Measurements from ENCODE around the gene IGF2BP1. TPM values are rescaled to one million over a fixed set of nuclear protein-coding genes. Genes with fewer than 3 reads are reported as not detected.

The IGF2BP1 gene
- polyA plus RNA-seq, 1 of the 3 experiments (the other 2 are of a cell fraction), result 0.05 TPM

DNA sequence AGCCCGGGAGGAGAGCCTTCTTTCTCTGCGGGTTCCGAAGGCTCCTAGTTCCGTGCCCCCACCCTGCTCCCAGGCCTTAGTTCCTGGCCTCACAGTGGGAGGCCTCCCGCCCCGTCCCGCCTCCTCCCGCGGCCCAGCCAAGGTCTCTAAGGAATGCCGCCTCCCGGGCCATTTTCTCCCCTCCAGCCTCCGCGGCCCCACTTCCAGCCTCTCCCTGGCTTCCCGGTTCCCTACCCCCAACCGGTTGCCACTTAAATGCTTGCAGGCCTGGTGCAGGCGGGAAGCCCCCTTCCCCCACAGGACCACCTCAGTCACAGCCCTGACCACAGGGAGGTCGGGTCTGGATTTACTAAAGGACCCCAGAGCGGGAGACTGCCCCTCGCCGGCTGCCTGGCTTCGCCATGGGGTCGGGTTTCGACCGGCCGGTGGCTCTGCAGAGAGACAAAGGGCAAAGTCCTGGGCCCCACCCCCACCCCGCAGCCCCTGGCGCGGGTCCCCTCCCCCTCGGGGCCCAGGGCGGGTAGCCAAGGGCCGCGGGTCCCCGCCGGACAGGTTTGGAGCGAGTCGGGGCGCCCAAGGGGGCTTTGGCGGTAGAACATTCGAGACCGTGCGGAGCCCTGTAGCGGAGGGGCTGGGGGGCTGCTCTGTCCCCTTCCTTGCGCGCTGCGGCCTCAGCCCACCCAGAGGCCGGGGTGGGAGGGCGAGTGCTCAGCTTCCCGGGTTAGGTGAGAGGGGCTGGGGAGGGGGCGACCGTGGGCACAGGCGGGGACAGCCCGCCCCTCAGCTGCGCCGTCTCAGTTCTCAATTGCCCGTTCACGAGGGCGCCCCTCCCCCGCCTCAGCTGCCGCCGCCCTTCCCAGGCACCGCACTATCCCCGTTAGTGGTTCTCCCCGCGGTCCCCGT, 16.4 kb downstream of the IGF2BP1 start:
- H2AFZ ChIP-seq (ENCODE audit: low read depth), result no peak overlapping the region; the same call in 1 of the 2 replicates

More for the DNA sequence above, 16.4 kb downstream of the IGF2BP1 start:
- H3K4me2 ChIP-seq, result no peak overlapping the region
- no peak for DNase-seq
- H3K27ac ChIP-seq (ENCODE audit: low read depth in 2 of 2, low read length in 1 of 2), result no peak overlapping the region
- 13% methylated on average over 37 of the region's 65 CpGs for WGBS (ENCODE audit: low lambda C conversion rate)
- no peak overlapping the region for H3K4me3 ChIP-seq (ENCODE audit: low read depth in 2 of 2, low read length in 1 of 2)
- H3K9me2 ChIP-seq, result no peaks in the 10 kb centered on the region
- TF ChIP-seq, protein P1, sequence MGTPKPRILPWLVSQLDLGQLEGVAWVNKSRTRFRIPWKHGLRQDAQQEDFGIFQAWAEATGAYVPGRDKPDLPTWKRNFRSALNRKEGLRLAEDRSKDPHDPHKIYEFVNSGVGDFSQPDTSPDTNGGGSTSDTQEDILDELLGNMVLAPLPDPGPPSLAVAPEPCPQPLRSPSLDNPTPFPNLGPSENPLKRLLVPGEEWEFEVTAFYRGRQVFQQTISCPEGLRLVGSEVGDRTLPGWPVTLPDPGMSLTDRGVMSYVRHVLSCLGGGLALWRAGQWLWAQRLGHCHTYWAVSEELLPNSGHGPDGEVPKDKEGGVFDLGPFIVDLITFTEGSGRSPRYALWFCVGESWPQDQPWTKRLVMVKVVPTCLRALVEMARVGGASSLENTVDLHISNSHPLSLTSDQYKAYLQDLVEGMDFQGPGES (IDR thresholded peaks at IDR 0.05; ENCODE audit: low read depth, low read length), result no peak
- no peak for TF ChIP-seq YY1 (IDR thresholded peaks at IDR 0.05; ENCODE audit: low read depth)
- TF ChIP-seq, protein P2, sequence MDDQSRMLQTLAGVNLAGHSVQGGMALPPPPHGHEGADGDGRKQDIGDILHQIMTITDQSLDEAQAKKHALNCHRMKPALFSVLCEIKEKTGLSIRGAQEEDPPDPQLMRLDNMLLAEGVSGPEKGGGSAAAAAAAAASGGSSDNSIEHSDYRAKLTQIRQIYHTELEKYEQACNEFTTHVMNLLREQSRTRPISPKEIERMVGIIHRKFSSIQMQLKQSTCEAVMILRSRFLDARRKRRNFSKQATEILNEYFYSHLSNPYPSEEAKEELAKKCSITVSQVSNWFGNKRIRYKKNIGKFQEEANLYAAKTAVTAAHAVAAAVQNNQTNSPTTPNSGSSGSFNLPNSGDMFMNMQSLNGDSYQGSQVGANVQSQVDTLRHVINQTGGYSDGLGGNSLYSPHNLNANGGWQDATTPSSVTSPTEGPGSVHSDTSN (IDR thresholded peaks at IDR 0.05), result no peak
- no peak for TF ChIP-seq RFX5 (IDR thresholded peaks at IDR 0.05; ENCODE audit: low read length)
- TF ChIP-seq JUND (IDR thresholded peaks at IDR 0.05), result no peak
- no peak for TF ChIP-seq RXRA (IDR thresholded peaks at IDR 0.05; ENCODE audit: borderline replicate concordance, low read depth)
- TF ChIP-seq, protein P3, sequence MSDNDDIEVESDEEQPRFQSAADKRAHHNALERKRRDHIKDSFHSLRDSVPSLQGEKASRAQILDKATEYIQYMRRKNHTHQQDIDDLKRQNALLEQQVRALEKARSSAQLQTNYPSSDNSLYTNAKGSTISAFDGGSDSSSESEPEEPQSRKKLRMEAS (IDR thresholded peaks at IDR 0.05; ENCODE audit: low read depth), result no peak
- TF ChIP-seq, protein P4, sequence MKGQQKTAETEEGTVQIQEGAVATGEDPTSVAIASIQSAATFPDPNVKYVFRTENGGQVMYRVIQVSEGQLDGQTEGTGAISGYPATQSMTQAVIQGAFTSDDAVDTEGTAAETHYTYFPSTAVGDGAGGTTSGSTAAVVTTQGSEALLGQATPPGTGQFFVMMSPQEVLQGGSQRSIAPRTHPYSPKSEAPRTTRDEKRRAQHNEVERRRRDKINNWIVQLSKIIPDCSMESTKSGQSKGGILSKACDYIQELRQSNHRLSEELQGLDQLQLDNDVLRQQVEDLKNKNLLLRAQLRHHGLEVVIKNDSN (IDR thresholded peaks at IDR 0.05; ENCODE audit: borderline replicate concordance, low read depth), result no peak
- no peak for TF ChIP-seq SMC3 (IDR thresholded peaks at IDR 0.05; ENCODE audit: low read depth, low read length)
- no peak for TF ChIP-seq GABPA (IDR thresholded peaks at IDR 0.05; ENCODE audit: low read depth)
- TF ChIP-seq, protein P5, sequence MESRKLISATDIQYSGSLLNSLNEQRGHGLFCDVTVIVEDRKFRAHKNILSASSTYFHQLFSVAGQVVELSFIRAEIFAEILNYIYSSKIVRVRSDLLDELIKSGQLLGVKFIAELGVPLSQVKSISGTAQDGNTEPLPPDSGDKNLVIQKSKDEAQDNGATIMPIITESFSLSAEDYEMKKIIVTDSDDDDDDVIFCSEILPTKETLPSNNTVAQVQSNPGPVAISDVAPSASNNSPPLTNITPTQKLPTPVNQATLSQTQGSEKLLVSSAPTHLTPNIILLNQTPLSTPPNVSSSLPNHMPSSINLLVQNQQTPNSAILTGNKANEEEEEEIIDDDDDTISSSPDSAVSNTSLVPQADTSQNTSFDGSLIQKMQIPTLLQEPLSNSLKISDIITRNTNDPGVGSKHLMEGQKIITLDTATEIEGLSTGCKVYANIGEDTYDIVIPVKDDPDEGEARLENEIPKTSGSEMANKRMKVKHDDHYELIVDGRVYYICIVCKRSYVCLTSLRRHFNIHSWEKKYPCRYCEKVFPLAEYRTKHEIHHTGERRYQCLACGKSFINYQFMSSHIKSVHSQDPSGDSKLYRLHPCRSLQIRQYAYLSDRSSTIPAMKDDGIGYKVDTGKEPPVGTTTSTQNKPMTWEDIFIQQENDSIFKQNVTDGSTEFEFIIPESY (IDR thresholded peaks at IDR 0.05; ENCODE audit: borderline replicate concordance, low read depth), result no peak
- TF ChIP-seq SIN3A (IDR thresholded peaks at IDR 0.05; ENCODE audit: borderline replicate concordance, low read depth, low read length), result no peak
- TF ChIP-seq, protein P6, sequence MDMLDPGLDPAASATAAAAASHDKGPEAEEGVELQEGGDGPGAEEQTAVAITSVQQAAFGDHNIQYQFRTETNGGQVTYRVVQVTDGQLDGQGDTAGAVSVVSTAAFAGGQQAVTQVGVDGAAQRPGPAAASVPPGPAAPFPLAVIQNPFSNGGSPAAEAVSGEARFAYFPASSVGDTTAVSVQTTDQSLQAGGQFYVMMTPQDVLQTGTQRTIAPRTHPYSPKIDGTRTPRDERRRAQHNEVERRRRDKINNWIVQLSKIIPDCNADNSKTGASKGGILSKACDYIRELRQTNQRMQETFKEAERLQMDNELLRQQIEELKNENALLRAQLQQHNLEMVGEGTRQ (IDR thresholded peaks at IDR 0.05; ENCODE audit: borderline replicate concordance, low read depth, low read length), result no peak
- no peak for TF ChIP-seq RCOR1 (IDR thresholded peaks at IDR 0.05; ENCODE audit: low read length)
- TF ChIP-seq NFIC (IDR thresholded peaks at IDR 0.05; ENCODE audit: borderline replicate concordance), result no peak
- TF ChIP-seq, protein P7, sequence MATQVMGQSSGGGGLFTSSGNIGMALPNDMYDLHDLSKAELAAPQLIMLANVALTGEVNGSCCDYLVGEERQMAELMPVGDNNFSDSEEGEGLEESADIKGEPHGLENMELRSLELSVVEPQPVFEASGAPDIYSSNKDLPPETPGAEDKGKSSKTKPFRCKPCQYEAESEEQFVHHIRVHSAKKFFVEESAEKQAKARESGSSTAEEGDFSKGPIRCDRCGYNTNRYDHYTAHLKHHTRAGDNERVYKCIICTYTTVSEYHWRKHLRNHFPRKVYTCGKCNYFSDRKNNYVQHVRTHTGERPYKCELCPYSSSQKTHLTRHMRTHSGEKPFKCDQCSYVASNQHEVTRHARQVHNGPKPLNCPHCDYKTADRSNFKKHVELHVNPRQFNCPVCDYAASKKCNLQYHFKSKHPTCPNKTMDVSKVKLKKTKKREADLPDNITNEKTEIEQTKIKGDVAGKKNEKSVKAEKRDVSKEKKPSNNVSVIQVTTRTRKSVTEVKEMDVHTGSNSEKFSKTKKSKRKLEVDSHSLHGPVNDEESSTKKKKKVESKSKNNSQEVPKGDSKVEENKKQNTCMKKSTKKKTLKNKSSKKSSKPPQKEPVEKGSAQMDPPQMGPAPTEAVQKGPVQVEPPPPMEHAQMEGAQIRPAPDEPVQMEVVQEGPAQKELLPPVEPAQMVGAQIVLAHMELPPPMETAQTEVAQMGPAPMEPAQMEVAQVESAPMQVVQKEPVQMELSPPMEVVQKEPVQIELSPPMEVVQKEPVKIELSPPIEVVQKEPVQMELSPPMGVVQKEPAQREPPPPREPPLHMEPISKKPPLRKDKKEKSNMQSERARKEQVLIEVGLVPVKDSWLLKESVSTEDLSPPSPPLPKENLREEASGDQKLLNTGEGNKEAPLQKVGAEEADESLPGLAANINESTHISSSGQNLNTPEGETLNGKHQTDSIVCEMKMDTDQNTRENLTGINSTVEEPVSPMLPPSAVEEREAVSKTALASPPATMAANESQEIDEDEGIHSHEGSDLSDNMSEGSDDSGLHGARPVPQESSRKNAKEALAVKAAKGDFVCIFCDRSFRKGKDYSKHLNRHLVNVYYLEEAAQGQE (IDR thresholded peaks at IDR 0.05; ENCODE audit: low read depth, low read length), result no peak
- no peak for TF ChIP-seq TEAD4 (IDR thresholded peaks at IDR 0.05; ENCODE audit: borderline replicate concordance, insufficient read depth)
- no peak for TF ChIP-seq POLR2AphosphoS5 (IDR thresholded peaks at IDR 0.05; ENCODE audit: low read depth, low read length)
- TF ChIP-seq MEF2A (IDR thresholded peaks at IDR 0.05; ENCODE audit: borderline replicate concordance, low read depth), result no peak
- no peak for TF ChIP-seq EZH2phosphoT487 (IDR thresholded peaks at IDR 0.05; ENCODE audit: borderline replicate concordance, low read depth)
- no peaks in the 10 kb centered on the region; a peak in 1 of 4 replicates for H3K4me1 ChIP-seq (ENCODE audit: control insufficient read depth in 1 of 2, insufficient read depth in 2 of 2, low read depth in 1 of 2, low read length in 1 of 2)
- no peaks in the 10 kb centered on the region for H3K36me3 ChIP-seq (replicated peaks in 1 of 2; ENCODE audit: control insufficient read depth in 1 of 2, insufficient read depth in 2 of 2, low read length in 1 of 2)
- H3K9me3 ChIP-seq, result no peaks in the 10 kb centered on the region
- no peaks in the 10 kb centered on the region for H3K79me2 ChIP-seq (ENCODE audit: insufficient read depth)
- ChIA-PET POLR2A (no interaction called here), CTCF (interaction anchor here (2.0 to 9.7 kb wide), 4 partner anchors 9 to 214 kb away, joined by 4 to 88 read pairs (median 11); no protein-coding TSS in a partner anchor)
- H4K20me1 ChIP-seq (ENCODE audit: insufficient read depth), result no peaks in the 10 kb centered on the region
- H3K9ac ChIP-seq, result no peak overlapping the region
- H3F3A ChIP-seq (replicated peaks; ENCODE audit: insufficient read depth), result peaks cover 13% of the 10 kb centered on the region
- peaks cover 96% of the 10 kb centered on the region for H3K27me3 ChIP-seq (ENCODE audit: insufficient read depth)

All from SK-N-SH (cell line).